NAMALWA (cell line): ENCODE measurements around the gene GXYLT2.

Experiments used
- DNase-seq: peaks from one replicate; pipeline ENCODE4 v3.0.0-alpha.2; 2015; ENCODE audit warnings: low spot score

The GXYLT2 gene

GRCh38 chr3:73018298-73018697 is 130.5 kb downstream of the GXYLT2 start:
- DNase-seq: no peak

- DNase-seq: no peak
Observed at GRCh38 chr3:73018790-73019441, 131.1 kb downstream of the GXYLT2 start.

- DNase-seq: no peak
Observed at GRCh38 chr3:73021301-73021835, 133.5 kb downstream of the GXYLT2 start.

GRCh38 chr3:73024836-73025235 is 137.0 kb downstream of the GXYLT2 start:
- DNase-seq: no peak

GRCh38 chr3:73026111-73026759 is 138.4 kb downstream of the GXYLT2 start:
- no peak for DNase-seq
